Measurements from ENCODE around the gene MTLN. TPM values are rescaled to one million over a fixed set of nuclear protein-coding genes. Genes with fewer than 3 reads are reported as not detected.
"Not testable (repeated sequence)": the region's sequence is repeated elsewhere in the genome, so short reads cannot be mapped to it uniquely, and the experiment has no call there.

MTLN gene
- total RNA-seq, 2 experiments from 2014 or later: 8.7 to 9.8 TPM

DNA sequence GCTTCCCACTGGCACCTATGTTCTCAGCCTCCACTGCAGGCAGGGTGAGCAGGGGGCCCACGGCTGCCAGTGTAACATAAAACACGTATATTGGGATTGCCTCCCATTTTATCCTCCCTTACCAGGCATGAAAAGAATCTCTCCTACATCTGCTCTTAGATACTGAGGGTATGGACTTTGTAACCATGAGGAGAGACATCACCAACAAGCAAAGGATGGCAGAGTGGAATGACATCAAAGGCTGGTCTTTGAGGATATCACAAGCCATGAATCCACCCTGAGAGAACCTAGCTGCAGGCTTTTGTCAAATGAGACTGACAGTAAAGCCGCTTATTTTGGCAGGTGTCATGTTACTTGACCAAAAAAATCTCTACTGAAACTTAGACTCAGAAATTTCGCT is 14.9 kb downstream of the MTLN start:
- Histone ChIP-seq H3K27me3 (ENCODE audit: control insufficient read depth in 1 of 2, insufficient read depth in 2 of 2, low read length in 2 of 2) (no peaks in the 10 kb centered on the region), H3K9me3 (ENCODE audit: control insufficient read depth in 1 of 2, insufficient read depth in 1 of 2, low read length in 2 of 2) (no peaks in the 10 kb centered on the region), H3K27ac (ENCODE audit: low read depth in 1 of 2, low read length in 2 of 2) (no peak overlapping the region), H3K36me3 (ENCODE audit: insufficient read depth, low read length) (no peaks in the 10 kb centered on the region), H3K4me3 (ENCODE audit: low read length) (no peak overlapping the region), H3K4me1 (ENCODE audit: insufficient read depth, low read length) (no peaks in the 10 kb centered on the region)
- Mint-ChIP-seq H3K27me3 (peaks cover 5% of the 10 kb centered on the region), H3K27ac (no peak overlapping the region), H3K4me1 (ENCODE audit: low read depth) (no peaks in the 10 kb centered on the region), H3K4me3 (no peak overlapping the region), H3K36me3 (ENCODE audit: low read depth) (no peaks in the 10 kb centered on the region), H3K9me3 (no peaks in the 10 kb centered on the region)
- ChIA-PET CTCF (no interaction called here), POLR2A (no interaction called here)
- intact Hi-C loops (cut with DNase I, micrococcal nuclease): no loop called here
- TF ChIP-seq, protein P1, sequence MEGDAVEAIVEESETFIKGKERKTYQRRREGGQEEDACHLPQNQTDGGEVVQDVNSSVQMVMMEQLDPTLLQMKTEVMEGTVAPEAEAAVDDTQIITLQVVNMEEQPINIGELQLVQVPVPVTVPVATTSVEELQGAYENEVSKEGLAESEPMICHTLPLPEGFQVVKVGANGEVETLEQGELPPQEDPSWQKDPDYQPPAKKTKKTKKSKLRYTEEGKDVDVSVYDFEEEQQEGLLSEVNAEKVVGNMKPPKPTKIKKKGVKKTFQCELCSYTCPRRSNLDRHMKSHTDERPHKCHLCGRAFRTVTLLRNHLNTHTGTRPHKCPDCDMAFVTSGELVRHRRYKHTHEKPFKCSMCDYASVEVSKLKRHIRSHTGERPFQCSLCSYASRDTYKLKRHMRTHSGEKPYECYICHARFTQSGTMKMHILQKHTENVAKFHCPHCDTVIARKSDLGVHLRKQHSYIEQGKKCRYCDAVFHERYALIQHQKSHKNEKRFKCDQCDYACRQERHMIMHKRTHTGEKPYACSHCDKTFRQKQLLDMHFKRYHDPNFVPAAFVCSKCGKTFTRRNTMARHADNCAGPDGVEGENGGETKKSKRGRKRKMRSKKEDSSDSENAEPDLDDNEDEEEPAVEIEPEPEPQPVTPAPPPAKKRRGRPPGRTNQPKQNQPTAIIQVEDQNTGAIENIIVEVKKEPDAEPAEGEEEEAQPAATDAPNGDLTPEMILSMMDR (IDR thresholded peaks at IDR 0.05): no peak
- no peak for ATAC-seq (ENCODE audit: poor library complexity)
- no peak for DNase-seq

DNA sequence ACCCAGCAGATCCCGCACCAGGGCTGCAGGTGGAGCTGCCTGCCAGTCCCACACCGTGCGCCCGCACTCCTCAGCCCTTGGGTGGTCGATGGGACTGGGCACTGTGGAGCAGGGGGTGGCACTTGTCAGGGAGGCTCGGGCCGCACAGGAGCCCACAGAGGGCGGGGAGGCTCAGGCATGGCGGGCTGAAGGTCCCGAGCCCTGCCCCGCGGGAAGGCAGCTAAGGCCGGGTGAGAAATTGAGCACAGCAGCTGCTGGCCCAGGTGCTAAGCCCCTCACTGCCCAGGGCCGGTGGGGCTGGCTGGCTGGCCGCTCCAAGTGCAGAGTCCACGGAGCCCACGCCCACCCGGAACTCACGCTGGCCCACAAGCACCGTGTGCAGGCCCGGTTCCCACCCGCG is 22.2 kb downstream of the MTLN start:
- H3K36me3 ChIP-seq (ENCODE audit: insufficient read depth, low read length); H3K4me3 ChIP-seq (ENCODE audit: low read length); DNase-seq; ATAC-seq (ENCODE audit: poor library complexity); H3K36me3 Mint-ChIP-seq (ENCODE audit: low read depth); H3K27ac Mint-ChIP-seq; H3K27me3 ChIP-seq (ENCODE audit: control insufficient read depth in 1 of 2, insufficient read depth in 2 of 2, low read length in 2 of 2); H3K4me3 Mint-ChIP-seq; H3K9me3 Mint-ChIP-seq; H3K4me1 ChIP-seq (ENCODE audit: insufficient read depth, low read length); H3K4me1 Mint-ChIP-seq (ENCODE audit: low read depth); H3K27ac ChIP-seq (ENCODE audit: low read depth in 1 of 2, low read length in 2 of 2); intact Hi-C loops (cut with DNase I, micrococcal nuclease); POLR2A ChIA-PET: not testable (repeated sequence)
- CTCF ChIA-PET: interaction anchor here (1.1 kb wide), 1 partner anchor 8 kb away, joined by 3 read pairs; no protein-coding TSS in a partner anchor
- H3K9me3 ChIP-seq (ENCODE audit: control insufficient read depth in 1 of 2, insufficient read depth in 1 of 2, low read length in 2 of 2): peaks cover 0 to 17% of the 10 kb centered on the region in 2 experiments
- H3K27me3 Mint-ChIP-seq: peaks cover 20% of the 10 kb centered on the region

DNA sequence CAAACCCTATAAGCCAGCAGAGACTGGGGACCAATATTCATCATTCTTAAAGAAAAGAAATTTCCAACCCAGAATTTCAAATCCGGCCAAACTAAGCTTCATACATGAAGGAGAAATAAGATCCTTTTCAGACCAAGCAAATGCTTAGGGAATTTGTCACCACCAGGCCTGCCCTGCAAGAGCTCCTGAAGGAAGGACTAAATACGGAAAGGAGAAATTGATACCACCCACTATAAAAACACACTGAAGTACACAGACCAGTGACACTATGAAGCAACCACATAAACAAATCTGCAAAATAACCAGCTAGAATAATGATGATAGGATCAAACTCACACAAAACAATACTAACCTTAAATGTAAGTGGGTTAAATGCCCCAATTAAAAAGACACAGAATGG is 29.9 kb downstream of the MTLN start:
- no peak for DNase-seq
- TF ChIP-seq, protein P1 (IDR thresholded peaks at IDR 0.05): no peak
- Histone ChIP-seq H3K4me3 (ENCODE audit: low read length) (no peak overlapping the region), H3K36me3 (ENCODE audit: insufficient read depth, low read length) (no peaks in the 10 kb centered on the region), H3K27me3 (ENCODE audit: control insufficient read depth in 1 of 2, insufficient read depth in 2 of 2, low read length in 2 of 2) (peaks cover 0 to 5% of the 10 kb centered on the region in 2 experiments), H3K9me3 (ENCODE audit: control insufficient read depth in 1 of 2, insufficient read depth in 1 of 2, low read length in 2 of 2) (peaks cover 0 to 20% of the 10 kb centered on the region in 2 experiments), H3K27ac (ENCODE audit: low read depth in 1 of 2, low read length in 2 of 2) (no peak overlapping the region), H3K4me1 (ENCODE audit: insufficient read depth, low read length) (no peaks in the 10 kb centered on the region)
- no peak for ATAC-seq (ENCODE audit: poor library complexity)
- Mint-ChIP-seq H3K4me3 (no peak overlapping the region), H3K4me1 (ENCODE audit: low read depth) (no peaks in the 10 kb centered on the region), H3K36me3 (ENCODE audit: low read depth) (peaks cover 5% of the 10 kb centered on the region), H3K27ac (no peak overlapping the region), H3K9me3 (peaks cover 12% of the 10 kb centered on the region), H3K27me3 (peaks cover 29% of the 10 kb centered on the region)
- ChIA-PET POLR2A (no interaction called here), CTCF (no interaction called here)
- intact Hi-C loops (cut with DNase I, micrococcal nuclease): no loop called here

DNA sequence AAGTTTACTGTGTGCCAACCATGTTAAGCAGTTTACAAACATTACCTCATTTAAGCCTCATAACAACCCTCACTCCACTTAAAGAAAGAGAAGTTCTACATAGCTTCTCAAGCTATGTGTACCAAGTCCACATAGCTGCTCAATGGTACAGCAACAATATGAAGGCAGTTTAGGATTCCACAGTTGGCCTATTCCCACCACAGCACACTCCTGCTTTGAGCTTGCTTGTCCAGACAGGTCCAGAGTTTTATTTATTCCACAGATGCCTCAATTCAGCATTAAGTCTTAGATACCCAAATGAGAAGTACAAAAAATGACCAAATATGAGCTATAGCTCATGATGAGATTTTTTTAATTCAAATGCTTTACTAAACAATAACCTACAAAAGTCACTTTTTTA is 32.3 kb downstream of the MTLN start:
- Histone ChIP-seq H3K27ac (ENCODE audit: low read depth in 1 of 2, low read length in 2 of 2) (no peak overlapping the region), H3K4me3 (ENCODE audit: low read length) (no peak overlapping the region), H3K27me3 (ENCODE audit: control insufficient read depth in 1 of 2, insufficient read depth in 2 of 2, low read length in 2 of 2) (peaks cover 0 to 5% of the 10 kb centered on the region in 2 experiments), H3K36me3 (ENCODE audit: insufficient read depth, low read length) (no peaks in the 10 kb centered on the region), H3K9me3 (ENCODE audit: control insufficient read depth in 1 of 2, insufficient read depth in 1 of 2, low read length in 2 of 2) (peaks cover 0 to 7% of the 10 kb centered on the region in 2 experiments), H3K4me1 (ENCODE audit: insufficient read depth, low read length) (no peaks in the 10 kb centered on the region)
- POLR2A ChIA-PET: no interaction called here
- DNase-seq: no peak
- Mint-ChIP-seq H3K27ac (no peak overlapping the region), H3K36me3 (ENCODE audit: low read depth) (peaks cover 5% of the 10 kb centered on the region), H3K27me3 (peaks cover 19% of the 10 kb centered on the region), H3K4me3 (no peak overlapping the region), H3K4me1 (ENCODE audit: low read depth) (no peaks in the 10 kb centered on the region), H3K9me3 (peaks cover 12% of the 10 kb centered on the region)
- intact Hi-C loops (cut with DNase I, micrococcal nuclease): no loop called here
- TF ChIP-seq, protein P1 (IDR thresholded peaks at IDR 0.05): no peak
- CTCF ChIA-PET: no interaction called here
- ATAC-seq (ENCODE audit: poor library complexity): no peak
